DOHH2 (cell line): ENCODE measurements around the gene C3orf22.

Experiments used
- H3F3A ChIP-seq: fragments of 200-600 bp; sonication (generic), shearing (Covaris generic); 2 replicates; pipeline ENCODE4 v1.6.0; 2016; ENCODE audit warnings: antibody characterized with exemption, mild to moderate bottlenecking; ENCODE audit not compliant: control insufficient read depth, insufficient read depth
- H3K27ac ChIP-seq: fragments of 200-600 bp; sonication (generic); 2 replicates; pipeline ENCODE4 v1.5.1; 2014; ENCODE audit warnings: low read depth, mild to moderate bottlenecking, low read length, moderate library complexity
- H3K27me3 ChIP-seq: fragments of 200-600 bp; sonication (generic); 2 replicates; pipeline ENCODE4 v1.6.1; 2014; ENCODE audit warnings: mild to moderate bottlenecking, low read length, mixed read lengths; ENCODE audit not compliant: control insufficient read depth
- H3K36me3 ChIP-seq: fragments of 200-600 bp; sonication (generic); 2 replicates; pipeline ENCODE4 v1.6.1; 2014; ENCODE audit warnings: mild to moderate bottlenecking, low read length, moderate library complexity, mixed read lengths; ENCODE audit not compliant: control insufficient read depth
- H3K4me1 ChIP-seq: fragments of 200-600 bp; sonication (generic); 2 replicates; pipeline ENCODE4 v1.6.1; 2014; ENCODE audit warnings: mild to moderate bottlenecking, low read length, mixed read lengths; ENCODE audit not compliant: control insufficient read depth
- H3K4me2 ChIP-seq: fragments of 200-600 bp; sonication (generic); 2 replicates; pipeline ENCODE4 v1.6.0; 2014; ENCODE audit warnings: mild to moderate bottlenecking, low read length, moderate library complexity
- H3K4me3 ChIP-seq: fragments of 200-600 bp; sonication (generic); 2 replicates; pipeline ENCODE4 v1.5.1; 2014; ENCODE audit warnings: mild to moderate bottlenecking, low read length, mixed read lengths
- H3K79me2 ChIP-seq: fragments of 200-600 bp; sonication (generic); 2 replicates; pipeline ENCODE4 v1.6.1; 2014; ENCODE audit warnings: mild to moderate bottlenecking, low read length, mixed read lengths; ENCODE audit not compliant: control insufficient read depth
- H3K9me2 ChIP-seq: fragments of 200-600 bp; sonication (generic); replicated peaks from 2 replicates; pipeline ENCODE4 v1.6.1; 2014; ENCODE audit warnings: mild to moderate bottlenecking, low read length, mixed read lengths; ENCODE audit not compliant: control insufficient read depth
- H3K9me3 ChIP-seq: fragments of 200-600 bp; sonication (generic); 2 replicates; pipeline ENCODE4 v1.6.1; 2014; ENCODE audit warnings: antibody characterized with exemption, low read length, mixed read lengths; ENCODE audit not compliant: control insufficient read depth, insufficient read depth
- H4K20me1 ChIP-seq: fragments of 200-600 bp; sonication (generic); 2 replicates; pipeline ENCODE4 v1.6.0; 2014; ENCODE audit warnings: low read depth, mild to moderate bottlenecking, antibody characterized with exemption, low read length, moderate library complexity; ENCODE audit not compliant: control insufficient read depth, insufficient read depth
- EZH2phosphoT487 ChIP-seq: fragments of 200-600 bp; sonication (generic); IDR thresholded peaks from 2 replicates; pipeline ENCODE4 v1.6.1; 2017; ENCODE audit warnings: borderline replicate concordance, mild to moderate bottlenecking, antibody characterized with exemption, low read length, moderate library complexity, mixed read lengths
- TF ChIP-seq, protein P1 (sequence below): fragments of 200-600 bp; sonication (generic); IDR thresholded peaks from one replicate; pipeline ENCODE4 v1.5.1; 2014; ENCODE audit warnings: antibody characterized with exemption, mild to moderate bottlenecking, low read depth, low read length; ENCODE audit not compliant: poor library complexity, severe bottlenecking

The C3orf22 gene

DNA sequence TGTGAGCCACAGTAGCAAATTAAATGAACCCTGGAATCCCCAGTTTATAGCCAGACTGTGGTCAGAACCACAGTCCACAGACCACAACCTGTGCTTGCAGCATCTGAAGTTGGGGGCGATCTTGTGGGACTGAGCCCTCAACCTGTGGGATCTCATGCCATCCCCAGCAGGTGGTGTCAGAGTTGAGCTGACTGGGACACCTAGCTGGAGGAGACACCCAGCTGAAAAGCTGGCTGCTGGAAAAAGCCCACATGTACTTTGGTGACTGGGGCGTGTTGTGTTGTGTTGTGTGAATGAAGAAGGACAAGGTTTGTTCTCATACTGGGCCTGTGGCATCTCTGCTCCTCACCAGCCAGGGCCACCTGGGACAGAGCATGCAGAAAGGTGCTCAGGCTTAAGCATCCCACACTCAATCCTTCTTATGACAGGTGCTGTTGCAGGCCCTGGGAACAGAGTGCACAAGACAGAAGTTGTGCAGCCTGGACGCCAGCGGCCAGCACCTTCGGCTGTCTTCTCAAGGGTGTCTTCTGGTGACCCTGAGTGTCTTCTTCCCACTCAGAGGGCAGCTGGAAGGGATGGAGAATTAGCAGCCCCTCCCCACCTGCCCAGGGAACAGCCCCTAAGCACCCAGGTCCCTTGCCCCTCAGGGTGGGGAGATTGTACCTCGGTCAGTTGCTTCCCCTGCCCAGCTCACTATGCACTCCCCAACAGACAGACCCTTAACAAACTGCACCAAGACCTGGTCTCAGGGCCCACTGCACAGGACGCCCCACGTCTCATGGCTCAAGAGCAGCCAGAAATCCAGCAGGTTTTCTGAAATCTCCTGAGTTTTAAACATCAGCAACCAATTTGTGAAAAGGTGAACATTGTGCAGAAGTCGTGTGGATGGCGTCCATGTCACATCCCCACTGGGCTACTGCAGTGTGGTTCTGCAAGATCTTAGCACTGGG, 39.0 kb downstream of the C3orf22 start:
- no peaks in the 10 kb centered on the region for H4K20me1 ChIP-seq
- no peaks in the 10 kb centered on the region for H3F3A ChIP-seq
- H3K9me3 ChIP-seq, result no peaks in the 10 kb centered on the region
- TF ChIP-seq, protein P1, sequence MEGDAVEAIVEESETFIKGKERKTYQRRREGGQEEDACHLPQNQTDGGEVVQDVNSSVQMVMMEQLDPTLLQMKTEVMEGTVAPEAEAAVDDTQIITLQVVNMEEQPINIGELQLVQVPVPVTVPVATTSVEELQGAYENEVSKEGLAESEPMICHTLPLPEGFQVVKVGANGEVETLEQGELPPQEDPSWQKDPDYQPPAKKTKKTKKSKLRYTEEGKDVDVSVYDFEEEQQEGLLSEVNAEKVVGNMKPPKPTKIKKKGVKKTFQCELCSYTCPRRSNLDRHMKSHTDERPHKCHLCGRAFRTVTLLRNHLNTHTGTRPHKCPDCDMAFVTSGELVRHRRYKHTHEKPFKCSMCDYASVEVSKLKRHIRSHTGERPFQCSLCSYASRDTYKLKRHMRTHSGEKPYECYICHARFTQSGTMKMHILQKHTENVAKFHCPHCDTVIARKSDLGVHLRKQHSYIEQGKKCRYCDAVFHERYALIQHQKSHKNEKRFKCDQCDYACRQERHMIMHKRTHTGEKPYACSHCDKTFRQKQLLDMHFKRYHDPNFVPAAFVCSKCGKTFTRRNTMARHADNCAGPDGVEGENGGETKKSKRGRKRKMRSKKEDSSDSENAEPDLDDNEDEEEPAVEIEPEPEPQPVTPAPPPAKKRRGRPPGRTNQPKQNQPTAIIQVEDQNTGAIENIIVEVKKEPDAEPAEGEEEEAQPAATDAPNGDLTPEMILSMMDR, result no peak
- no peak for TF ChIP-seq EZH2phosphoT487
- H3K4me2 ChIP-seq, result no peak overlapping the region
- H3K27ac ChIP-seq, result no peak overlapping the region
- no peak overlapping the region for H3K4me3 ChIP-seq
- H3K9me2 ChIP-seq, result no peaks in the 10 kb centered on the region
- H3K4me1 ChIP-seq, result no peaks in the 10 kb centered on the region
- no peaks in the 10 kb centered on the region for H3K27me3 ChIP-seq
- no peaks in the 10 kb centered on the region for H3K79me2 ChIP-seq
- no peaks in the 10 kb centered on the region for H3K36me3 ChIP-seq

DNA sequence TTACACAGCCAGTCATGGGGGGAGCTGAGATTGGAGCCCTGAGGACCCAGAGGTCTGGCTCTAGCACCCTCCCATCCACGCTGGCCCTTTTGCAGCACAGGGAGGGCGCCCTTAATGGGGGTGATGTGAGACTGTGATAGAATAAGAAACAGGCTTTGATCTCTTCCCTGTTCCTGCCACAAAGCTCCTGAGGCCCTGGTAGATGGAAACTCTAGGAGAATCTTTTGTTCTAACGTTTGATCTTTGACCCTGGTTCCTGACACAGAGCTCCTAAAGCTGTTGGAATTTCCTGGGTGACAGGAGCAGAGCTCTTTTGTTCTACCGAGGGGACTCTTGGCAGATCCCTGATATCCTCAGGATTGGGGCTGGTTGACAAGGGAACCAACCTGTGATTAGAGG, 40.0 kb downstream of the C3orf22 start:
- H3K36me3 ChIP-seq, result no peaks in the 10 kb centered on the region
- no peak overlapping the region for H3K4me3 ChIP-seq
- no peaks in the 10 kb centered on the region for H3K79me2 ChIP-seq
- H3K27me3 ChIP-seq, result no peaks in the 10 kb centered on the region
- no peak overlapping the region for H3K4me2 ChIP-seq
- TF ChIP-seq, protein P1, result no peak
- TF ChIP-seq EZH2phosphoT487, result no peak
- no peaks in the 10 kb centered on the region for H3K9me2 ChIP-seq
- no peaks in the 10 kb centered on the region for H4K20me1 ChIP-seq
- H3K27ac ChIP-seq, result no peak overlapping the region
- H3K4me1 ChIP-seq, result no peaks in the 10 kb centered on the region
- no peaks in the 10 kb centered on the region for H3F3A ChIP-seq
- no peaks in the 10 kb centered on the region for H3K9me3 ChIP-seq

DNA sequence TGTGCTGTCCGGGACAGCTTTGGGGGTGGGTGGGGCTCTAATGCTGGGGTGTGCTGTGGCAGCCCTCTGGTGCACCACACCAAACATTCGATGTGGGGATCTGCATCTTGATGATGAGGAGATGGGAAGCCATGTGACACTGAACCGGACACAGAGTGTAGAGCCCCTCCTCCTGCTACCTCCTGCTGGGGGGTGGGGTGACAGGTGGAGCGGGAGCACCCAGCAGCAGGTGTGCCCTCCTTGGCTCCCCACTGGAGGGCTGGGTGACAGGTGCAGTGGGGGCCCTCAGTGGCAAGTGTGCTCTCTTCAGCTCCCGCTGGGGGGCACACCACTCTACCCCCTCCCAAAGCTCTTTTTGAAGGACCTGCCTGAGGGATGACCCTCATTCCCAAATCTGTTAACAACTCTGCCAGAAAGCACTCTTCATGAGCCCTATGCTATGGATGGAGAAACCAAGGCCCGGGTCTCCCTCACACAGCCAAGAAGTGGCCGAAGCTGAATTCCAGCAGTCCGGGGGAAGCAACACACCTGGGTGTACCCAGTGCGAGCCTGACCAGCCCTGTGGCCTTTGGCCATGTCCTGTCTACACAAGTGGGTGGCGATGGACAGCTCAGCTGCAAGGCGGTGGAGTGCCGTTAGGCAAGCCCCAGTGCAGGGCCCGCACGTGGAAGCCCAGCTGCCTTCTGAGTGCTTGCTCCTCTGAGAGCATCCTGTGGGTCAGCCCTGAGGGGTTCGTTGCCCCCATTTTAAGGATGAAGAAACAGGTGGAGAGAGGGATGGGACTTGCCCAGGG, 40.5 kb downstream of the C3orf22 start:
- H3F3A ChIP-seq, result no peaks in the 10 kb centered on the region
- no peak overlapping the region for H3K4me3 ChIP-seq
- H3K4me2 ChIP-seq, result no peak overlapping the region
- TF ChIP-seq, protein P1, result no peak
- TF ChIP-seq EZH2phosphoT487, result no peak
- no peak overlapping the region for H3K27ac ChIP-seq
- no peaks in the 10 kb centered on the region for H3K36me3 ChIP-seq
- no peaks in the 10 kb centered on the region for H3K79me2 ChIP-seq
- no peaks in the 10 kb centered on the region for H3K9me2 ChIP-seq
- H3K27me3 ChIP-seq, result no peaks in the 10 kb centered on the region
- H3K9me3 ChIP-seq, result no peaks in the 10 kb centered on the region
- H3K4me1 ChIP-seq, result no peaks in the 10 kb centered on the region
- H4K20me1 ChIP-seq, result no peaks in the 10 kb centered on the region
